Liver (tissue), 3 donors: ENCODE results near the gene ADAMTS3.

Experiments
- CTCF ChIP-seq: fragments of 150-350 bp; IDR thresholded peaks from 2 replicates; pipeline ENCODE4 v1.5.1; 2017; ENCODE audit warnings: improper control_type of control experiment, low read depth, low read length; ENCODE audit not compliant: missing input control
- FOXA2 ChIP-seq: IDR thresholded peaks from 2 replicates; pipeline ENCODE4 v1.6.1; 2016; ENCODE audit warnings: antibody characterized with exemption
- GABPA ChIP-seq, 2 donors: IDR thresholded peaks in 1 of 2; conservative IDR thresholded peaks in 1 of 2; 2 replicates each; pipeline ENCODE4 v1.6.1; 2016; ENCODE audit warnings: antibody characterized with exemption in 2 of 2, mild to moderate bottlenecking in 1 of 2, moderate library complexity in 1 of 2
- JUND ChIP-seq, 2 donors: IDR thresholded peaks; 2 replicates each; pipeline ENCODE4 v1.6.1; 2016; ENCODE audit warnings: antibody characterized with exemption in 2 of 2
- MAX ChIP-seq: IDR thresholded peaks from 2 replicates; pipeline ENCODE4 v1.6.1; 2016; ENCODE audit warnings: antibody characterized with exemption
- RAD21 ChIP-seq, 2 donors: IDR thresholded peaks; 2 replicates each; pipeline ENCODE4 v1.6.1; 2016; ENCODE audit warnings: antibody characterized with exemption in 2 of 2, mild to moderate bottlenecking in 2 of 2
- SP1 ChIP-seq: IDR thresholded peaks from 2 replicates; pipeline ENCODE4 v1.6.1; 2018; ENCODE audit warnings: antibody characterized with exemption, mild to moderate bottlenecking
- YY1 ChIP-seq: IDR thresholded peaks from 2 replicates; pipeline ENCODE4 v1.6.1; 2016; ENCODE audit warnings: antibody characterized with exemption, mild to moderate bottlenecking
- ZBTB33 ChIP-seq: IDR thresholded peaks from 2 replicates; pipeline ENCODE4 v1.6.1; 2016; ENCODE audit warnings: antibody characterized with exemption
- donor health status: healthy.
- donor health status: healthy.

- TF ChIP-seq CTCF (no peak), YY1 (no peak), JUND (IDR thresholded peaks at IDR 0.05) (no peak), GABPA (IDR thresholded peaks at IDR 0.05 in 1 of 2, conservative IDR thresholded peaks at IDR 0.05 in 1 of 2) (no peak), ZBTB33 (no peak), FOXA2 (no peak), MAX (no peak), RAD21 (IDR thresholded peaks at IDR 0.05) (no peak), SP1 (no peak)
These were observed 22.8 kb upstream of the ADAMTS3 start for GRCh38 chr4:72591547-72592454.
